GM21825 (cell line): ENCODE data around the gene RACGAP1.

Experiments used
- ATAC-seq: cut with Tn5 transposase; IDR thresholded peaks from one replicate; pipeline ENCODE4 v1.9.1; 2021; ENCODE audit warnings: mild to moderate bottlenecking, moderate library complexity; ENCODE audit not compliant: unreplicated experiment

RACGAP1 gene

DNA sequence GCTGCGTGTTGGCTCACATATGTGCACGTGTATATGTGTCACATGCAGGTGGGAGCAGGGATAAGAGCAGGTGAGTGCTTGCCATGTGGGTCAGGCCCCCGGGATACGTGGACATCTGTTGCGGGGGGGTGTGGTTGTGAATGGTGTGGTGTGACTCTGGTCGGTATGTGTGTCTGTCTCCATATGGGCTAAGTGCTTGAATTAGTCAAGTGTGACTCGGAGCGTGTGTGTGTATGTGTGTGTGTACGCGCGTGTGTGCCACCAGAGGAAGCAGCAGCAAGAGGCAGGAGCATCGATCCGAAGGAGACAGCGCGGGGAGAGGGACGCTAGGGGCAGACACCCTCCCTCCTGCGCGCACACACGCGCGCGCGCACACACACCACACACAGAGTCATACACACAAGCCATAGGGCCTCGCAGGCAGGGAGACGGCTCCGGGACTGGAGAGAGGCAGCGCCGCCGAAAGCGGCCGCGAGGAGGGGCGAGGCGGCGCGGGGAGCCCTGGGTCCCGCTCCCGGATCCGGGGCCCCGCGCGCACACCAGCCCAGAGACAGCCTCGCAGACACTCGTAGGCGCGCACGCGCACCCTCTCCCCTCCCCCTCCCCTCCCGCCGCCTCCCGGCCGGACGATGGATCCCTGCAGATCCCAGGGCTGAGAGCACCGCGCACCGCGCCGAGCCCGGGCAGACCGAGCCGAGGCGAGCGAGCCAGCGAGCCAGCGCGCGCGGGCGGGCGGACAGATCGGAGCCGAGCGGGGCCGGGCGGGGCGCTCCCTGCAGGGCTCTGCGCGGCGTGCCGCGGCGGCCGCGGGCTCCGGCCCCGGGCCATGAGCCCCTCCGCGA lies 31.9 kb upstream of the RACGAP1 start, which contains the start of gene ASIC1:
Gene ASIC1 (plus strand): TSS at position 597 of the 842 bp plus-strand sequence. CDS start 1,171 bp downstream, outside the sequence.
- no peak for ATAC-seq

DNA sequence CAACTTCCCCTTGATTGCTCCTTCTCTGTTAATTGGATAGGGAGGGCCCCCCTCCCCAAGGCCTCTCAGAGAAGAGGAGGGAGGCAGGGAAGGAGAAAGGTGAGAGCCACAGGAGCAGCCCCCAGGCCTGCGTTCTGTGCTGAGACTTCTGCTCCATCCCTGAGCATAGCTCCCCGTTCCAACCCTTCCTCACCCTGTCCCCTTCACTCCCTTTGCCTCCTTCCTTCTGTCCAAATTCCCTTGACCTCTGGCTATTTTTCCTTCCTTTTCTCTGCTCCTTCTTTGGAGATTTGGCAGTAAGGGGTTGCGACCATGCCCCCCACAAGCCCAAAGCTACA lies 31.3 kb upstream of the RACGAP1 start:
- ATAC-seq, result no peak

DNA sequence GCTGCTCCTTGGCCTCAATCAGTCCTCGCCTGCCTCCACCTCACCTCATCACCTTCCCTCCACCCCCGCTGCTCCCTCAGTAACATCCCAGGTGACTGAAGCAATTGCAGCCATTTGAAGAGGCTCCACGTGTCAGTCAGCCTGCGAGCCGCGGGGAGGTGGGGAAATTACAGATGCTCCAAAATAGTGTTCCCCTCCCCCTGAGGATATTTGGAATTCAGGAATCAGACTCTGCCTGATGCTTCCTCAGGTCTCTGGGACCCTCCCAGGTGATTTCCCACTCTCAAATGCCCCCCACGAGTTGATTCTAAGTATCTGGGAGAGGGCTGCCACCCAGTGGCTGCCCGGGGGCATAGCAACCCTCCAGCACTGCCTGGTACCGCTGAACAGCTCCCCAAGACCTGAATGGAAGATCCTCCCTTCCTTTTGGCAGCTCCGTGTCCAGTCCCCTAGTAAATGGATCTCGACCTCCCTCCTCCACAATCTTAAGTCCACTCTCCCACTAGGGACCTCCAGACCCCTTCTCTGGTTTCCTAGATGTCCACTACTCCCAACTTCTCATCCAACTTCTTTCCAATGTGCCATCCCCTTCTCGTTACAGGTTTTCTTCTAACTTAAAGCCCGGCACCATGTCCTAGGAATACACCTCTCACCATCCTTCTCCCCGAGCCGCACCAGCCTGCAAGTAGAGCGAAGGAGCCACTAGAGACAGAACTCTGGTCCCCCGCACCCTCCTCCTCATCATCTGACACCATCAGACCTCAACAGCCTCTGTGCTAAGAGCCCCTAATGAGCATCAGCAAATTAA lies 30.7 kb upstream of the RACGAP1 start:
- no peak for ATAC-seq

DNA sequence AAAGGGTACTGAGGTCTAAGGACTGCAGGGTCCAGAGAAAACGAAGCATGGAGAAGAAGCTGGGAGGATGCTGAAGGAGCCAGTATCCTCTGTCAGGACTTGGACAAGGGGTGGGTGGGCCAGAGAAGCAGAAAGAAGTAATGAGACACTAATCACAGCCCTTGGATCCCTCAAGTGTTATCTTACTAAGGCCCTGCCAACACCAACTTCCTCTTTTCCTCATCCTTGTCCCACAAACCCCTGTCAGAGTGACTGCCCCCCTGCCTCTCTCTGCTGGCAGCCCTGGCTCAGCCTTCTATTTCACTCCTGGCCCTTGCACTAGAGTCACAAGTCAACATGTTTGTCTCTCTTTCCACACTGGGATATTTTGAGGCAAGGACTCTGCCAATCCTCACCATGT lies 28.3 kb upstream of the RACGAP1 start:
- no peak for ATAC-seq

DNA sequence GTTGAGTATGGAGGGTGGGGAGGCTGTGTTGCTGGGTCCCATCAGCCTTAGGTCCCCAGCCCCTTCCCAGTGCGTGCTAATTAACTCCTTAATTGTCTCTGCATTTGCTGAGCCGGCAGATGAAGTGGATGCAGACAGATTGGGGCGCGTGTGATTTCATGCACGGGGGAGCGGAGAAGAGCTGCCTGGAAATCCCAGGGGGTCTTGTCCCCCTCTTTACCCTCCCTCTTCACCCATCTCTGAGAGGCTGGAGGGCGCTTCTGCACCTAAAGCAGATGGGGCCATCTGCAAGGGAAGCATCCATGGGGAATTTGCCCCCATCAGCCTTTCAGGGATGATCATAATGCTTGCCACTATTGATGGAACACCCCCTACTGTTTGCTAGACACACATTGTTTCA lies 27.7 kb upstream of the RACGAP1 start:
- no peak for ATAC-seq

DNA sequence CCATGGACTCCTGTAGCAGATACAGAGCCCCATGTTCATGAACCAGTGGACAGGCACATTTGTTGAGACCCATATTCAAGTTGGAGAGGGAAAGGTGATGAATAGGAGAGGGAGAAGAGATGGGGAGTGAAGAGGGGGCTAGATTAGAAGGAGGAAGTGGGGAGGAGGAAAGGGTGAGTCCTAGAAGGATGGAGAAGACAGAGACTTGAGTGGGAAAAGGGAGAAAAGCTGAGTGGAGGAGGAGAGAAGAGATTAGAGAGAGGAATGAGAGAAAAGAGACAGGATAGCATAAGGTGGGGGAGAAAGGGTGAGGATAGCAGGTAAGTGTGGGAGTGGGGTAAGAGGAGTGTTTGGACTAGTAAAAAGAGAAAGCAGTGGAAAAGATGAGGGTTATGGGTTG lies 27.2 kb upstream of the RACGAP1 start:
- ATAC-seq, result no peak

DNA sequence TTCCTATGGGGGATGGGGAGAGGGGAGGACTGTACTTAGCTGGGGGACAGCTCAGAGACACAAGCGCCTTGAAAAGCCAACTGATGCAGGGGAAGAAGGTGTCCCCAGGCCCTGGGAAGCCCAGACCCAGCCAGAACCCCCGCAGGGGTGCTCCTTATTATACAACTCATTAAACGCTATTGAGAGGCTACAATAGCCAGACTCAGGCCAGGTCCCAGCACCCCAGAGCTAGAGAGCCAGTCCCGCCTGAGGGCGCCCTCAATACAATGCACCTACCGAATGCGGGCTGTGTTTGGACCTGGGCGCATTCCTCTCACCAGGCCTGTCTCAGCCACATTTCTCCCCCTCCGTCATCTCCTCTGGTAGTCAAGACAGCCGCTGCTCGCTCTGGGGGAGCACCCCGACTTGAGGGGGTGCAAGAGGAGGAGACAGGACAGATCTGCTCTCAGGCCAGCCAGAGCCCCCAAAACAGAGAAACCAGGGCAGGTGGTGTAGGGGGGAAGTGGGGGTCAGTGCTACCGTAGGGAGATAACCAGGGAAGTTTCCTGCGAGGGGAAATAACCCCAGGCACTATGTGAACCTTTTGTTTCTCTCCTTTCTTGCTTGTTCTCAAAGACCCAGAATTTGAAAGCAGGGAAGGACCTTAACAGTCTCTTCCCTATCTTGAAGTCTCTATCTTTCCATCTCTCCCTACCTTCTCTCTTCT lies 26.0 kb upstream of the RACGAP1 start:
- no peak for ATAC-seq

DNA sequence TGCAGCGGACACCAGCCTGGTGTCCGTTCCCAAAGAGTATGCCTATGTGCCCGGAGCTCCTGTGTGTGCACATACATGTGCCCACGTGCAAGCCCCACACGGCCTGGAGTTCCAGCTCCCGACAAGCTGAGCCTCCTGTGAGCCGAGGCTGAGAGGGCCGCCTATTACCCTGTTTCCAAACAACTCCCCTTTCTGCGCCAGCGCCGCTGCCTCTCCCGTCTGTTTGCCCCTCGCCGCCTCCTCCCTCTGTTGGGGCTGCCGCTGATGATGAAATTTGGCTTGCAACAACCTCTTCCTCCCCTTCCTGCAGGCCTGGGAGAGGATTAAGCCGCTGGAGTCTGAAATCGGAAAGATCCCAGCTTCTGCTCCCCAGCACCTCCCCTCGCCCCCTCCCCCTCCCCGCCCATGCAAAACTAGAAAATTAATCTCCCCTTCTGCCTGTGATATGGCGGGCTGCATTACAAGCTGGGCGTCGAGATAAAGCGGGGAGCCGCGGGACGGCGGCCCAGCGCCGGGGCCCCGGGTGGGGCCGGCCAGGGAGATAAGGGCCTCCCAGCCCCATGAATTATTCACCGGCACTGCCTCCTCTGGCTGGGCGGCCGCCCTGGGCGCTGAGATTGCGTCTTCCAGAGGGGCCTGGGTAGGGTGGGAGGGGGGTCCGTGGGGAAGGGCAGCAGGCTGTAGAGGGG lies 25.3 kb upstream of the RACGAP1 start:
- no peak for ATAC-seq

DNA sequence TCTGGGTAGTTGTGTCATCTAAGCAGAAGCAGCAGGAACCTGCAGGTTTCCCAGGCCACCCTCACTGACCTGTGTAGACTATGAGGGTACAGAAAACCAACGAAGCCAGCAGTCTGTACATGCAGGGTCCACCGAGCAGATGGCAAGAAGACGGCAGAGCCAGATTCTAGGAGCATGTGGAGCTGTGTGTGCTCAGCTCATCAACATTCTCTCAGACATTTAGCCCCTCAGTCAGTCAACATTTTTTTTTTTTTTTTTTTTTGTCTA lies 24.8 kb upstream of the RACGAP1 start:
- no peak for ATAC-seq

DNA sequence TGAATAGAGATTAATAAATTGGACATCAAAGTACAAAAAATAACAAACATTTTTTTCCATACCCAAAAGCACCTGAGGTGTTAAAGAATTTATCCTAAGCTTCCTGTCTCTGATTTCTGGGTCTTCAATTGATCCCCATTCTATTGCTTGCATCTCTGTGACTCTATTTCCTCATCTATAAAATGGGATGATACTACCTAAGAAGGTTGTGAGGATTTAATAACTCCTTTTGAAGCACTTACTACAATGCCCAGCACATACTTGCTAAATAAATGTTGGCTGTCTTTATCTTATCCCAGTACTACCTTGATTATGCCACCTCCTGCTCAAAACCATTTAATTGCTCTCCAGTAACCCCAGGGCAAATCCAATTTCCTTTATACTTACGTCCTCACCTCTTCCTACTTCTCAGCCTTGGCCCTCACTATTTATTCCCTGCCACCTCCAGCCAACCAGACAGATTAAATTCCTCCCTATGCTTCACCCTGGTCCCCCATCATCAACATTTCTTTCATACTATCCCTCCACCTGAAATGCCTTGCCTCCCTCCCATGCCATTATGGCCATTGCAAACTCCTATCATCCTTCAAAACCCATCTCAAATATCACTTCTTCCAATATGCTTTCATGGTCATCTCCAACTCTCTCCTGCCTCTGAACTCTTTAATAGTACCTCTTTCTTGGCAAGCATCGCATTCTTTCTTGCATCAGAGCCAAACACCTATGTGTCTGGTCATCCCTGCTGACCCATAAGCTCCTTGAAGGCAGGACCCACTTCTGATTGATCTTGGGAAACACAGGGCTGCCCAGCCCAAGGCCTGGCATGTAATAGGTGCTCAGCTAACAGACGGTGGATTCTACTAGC lies 24.2 kb upstream of the RACGAP1 start:
- ATAC-seq, result no peak

DNA sequence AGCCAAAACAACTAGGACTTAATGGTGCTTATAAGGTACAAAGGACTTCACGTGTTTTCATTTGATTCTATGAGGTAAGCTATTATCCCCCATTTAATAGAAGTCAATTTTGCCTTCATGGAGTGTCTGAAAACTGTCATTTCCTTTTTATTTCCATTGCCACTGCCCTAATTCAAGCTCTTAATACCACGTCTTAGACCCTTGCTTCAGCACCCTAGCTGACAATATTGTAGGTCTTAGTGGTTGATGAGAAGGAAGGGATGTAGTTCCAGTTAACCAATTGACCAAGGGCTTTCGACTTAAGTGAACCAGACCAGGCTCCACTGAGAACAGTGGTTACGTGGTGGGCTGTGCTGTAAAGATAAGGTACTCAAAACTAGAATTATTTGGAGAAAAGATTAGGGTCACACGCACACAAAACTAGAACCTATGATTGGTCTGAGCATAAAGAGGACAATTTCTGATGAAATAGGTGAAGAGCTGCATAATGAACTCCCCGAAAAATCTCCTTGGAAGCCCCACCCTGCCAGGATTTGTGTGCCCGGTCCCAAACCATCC lies 22.5 kb upstream of the RACGAP1 start:
- ATAC-seq, result no peak

DNA sequence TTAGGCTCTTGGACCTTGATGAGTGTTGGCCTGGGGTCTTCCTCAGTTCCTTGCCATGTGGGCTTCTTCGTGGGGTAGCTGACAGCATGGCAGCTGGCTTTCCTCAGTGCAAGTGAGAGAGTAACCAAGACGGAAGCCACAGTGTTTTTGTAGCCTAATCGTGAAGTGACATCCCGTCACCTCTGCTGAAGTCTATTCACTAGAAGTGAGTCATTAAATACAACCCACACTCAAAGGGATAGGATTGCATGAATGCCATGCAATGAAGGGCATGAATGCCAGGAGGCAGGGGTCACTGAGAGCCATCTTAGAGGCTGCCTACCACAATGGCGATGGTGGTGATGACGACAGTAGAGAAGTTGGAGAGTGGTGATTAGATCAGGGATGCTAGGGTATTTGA lies 18.6 kb upstream of the RACGAP1 start:
- ATAC-seq, result no peak

DNA sequence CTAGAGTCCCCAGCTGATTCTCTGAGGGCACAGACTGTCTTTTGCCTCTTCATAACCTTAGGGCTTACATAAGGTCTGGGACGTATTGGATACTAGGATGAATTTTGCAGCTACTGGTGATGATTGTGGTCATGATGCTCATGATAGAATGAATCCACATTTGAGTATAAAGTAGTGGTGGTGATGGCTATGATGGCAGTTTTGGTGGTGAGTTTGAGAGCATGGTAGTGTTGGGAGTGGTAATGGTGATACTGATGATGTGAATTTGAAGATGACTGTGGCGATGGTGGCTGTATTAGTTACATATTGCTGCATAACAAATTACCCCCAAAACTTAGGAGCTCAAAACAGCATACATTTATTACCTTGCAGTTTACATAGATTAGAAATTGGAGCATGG lies 18.0 kb upstream of the RACGAP1 start:
- ATAC-seq, result no peak

DNA sequence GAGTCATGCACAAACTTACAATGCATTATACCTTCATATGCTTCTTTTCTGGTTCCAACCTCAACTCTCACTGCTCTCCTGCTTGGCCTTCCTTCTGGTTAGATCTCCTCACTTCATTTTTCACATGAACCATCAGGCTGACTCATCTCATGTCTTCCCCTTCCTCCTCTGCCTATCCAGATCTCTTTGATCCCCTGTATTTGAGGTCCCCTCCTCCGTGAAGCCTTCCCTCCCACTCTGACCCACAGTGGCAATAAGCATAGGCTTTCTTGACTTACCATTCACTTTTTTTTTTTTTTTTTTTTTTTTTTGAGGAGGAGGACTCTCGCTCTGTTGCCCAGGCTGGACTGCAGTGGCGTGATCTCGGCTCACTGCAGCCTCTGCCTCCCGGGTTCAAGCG lies 17.4 kb upstream of the RACGAP1 start:
- no peak for ATAC-seq

DNA sequence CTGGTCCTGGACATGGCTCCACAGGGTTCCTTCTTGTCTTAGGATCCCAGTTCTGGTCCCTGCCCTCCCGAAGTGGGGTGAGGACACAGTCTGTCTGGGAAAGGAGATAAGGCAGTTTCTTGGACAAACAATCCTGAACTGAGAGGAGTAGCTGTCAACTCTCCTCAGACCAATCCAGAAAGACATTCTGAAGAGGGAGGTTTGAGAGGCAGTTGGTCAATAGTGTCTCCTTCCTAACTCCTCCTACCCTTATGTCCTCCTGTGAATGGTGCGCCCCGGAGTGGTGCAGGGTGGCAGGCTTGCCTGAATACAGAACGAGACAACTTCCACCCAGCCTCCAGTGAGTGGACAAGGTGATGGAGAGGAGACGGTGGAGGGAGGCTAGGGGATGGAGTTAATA lies 16.7 kb upstream of the RACGAP1 start:
- no peak for ATAC-seq

DNA sequence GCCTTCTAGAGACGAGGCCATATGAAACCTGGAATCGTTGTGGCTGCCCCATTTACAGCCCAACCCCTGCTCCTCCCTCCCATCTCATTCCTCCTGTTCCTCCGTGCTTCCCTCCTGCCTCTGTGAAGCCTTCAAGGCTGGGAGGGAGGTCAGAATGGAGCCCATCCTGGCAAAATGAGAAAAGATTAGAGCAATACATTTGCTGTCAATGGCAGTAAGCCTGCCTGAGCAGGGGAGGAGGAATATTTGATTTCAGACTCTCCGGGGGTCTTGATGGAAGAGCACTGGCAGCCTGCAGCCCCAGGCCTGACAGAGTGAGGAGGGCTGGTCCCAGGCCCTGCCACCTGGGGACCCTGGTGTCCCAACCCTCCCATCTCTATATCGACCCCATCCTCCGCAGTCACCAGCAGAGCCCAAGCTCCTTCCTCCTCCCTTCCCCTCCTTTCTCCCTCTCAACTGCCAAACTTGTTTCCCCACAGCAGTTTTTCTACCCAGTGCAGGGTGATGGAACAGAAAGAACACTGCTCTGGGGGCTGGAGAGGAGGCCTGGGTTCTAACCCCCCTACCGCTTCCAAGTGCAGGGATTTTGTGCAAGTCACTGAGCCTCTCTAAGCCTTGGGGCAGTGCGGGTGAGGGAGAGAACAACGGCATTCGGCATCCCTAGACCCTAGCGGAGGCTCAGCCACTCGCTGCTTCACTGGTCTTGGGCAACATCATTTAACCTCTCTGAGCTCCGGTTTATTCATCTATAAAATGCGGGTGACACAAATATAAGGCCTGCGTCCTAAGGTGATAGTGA lies 16.0 kb upstream of the RACGAP1 start:
- ATAC-seq, result no peak

DNA sequence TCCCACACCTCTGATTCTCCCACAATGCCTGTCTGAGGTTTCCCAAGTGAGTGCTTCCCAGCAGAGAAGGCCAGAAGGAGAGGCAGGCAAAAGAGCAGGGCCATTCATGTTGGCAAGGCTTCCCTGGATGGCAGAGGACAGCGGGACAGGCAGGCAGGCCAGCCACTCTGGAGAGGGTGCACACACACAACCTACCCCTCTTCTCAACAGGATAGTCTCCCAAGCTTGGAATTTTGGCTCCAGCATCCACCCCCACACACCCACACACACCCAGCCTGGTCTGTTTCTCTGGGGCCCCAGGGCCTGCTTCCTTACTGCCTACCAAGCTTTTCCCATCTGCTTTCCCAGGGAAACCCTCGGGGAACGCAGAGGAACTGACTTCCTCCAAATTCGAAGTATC lies 15.4 kb upstream of the RACGAP1 start:
- no peak for ATAC-seq

DNA sequence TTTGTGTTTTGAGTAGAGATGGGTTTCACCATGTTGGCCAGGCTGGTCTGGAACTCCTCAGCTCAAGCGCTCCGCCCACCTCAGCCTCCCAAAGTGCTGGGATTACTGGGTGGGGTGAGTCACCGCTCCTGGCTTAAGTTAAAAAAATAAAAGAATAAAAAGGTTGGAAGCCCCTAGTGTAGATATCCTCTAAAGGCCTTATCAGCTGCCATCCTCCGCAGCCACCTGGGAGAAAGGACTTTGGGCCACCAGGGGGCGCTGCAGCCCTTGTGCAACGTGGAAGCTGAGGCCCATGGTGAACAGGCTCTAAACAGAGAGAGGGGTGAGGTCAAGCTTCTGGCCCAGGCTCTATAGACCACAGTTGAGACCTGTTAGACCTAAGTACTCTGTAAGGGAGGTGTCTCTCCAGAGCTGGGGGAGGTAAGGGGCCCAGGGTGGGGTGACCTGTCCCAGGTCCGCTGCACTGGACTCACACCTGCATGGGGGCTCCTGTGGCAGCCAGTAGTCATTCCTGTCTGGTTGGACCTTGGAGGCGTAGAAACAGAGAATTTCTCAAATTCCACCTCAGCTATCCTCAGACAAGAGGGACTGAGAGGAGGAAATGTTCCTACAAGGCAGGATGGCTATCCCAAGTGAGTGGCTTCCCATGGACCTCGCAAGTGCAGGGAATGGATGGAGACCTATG lies 14.0 kb upstream of the RACGAP1 start:
- no peak for ATAC-seq

DNA sequence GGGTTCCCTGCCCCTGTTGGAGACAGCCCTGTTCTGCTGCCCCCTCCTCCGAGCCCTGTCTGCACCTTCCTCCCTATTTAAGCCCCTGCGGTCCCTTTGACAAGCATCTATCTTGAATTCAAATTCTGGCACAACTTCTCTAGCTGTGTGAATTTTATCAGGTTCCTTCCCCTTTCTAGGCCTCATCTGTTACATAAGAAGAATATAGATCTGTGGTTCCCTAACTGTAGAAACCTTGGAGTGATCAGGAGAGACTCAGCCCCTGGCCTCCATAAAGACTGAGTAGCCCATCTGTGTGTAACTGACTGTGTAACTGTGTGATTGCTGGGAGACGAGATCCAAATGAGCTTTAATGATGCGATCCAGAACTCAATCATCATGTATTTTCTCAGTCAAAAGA lies 13.0 kb upstream of the RACGAP1 start:
- no peak for ATAC-seq
